ENCODE measurements around the gene SH3GLB1. TPM values are rescaled to one million over a fixed set of nuclear protein-coding genes. Genes with fewer than 3 reads are reported as not detected.

Gene SH3GLB1
- total RNA-seq, 1 experiment from 2014 or later, result 36.6 TPM

DNA sequence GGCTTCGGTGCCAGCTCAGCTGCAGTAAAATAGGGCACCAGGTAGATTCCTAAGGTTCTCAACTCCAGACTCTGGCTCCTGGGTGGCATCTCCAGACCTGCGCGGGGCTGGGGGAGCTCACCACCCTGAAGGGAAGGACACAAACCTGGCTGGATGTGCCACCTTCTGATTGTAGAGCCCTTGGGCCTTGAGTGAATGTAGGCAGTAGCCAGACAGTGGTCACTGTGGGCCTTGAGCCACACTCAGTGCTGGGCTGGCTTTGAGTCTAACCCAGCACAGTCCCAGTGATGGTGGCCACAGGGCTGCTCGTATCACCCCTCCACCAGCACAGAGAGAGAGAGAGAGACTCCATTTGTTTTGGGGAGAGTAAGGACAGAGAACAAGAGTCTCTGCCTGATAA is 38.0 kb upstream of the SH3GLB1 start:
- Histone ChIP-seq H3K18ac (ENCODE audit: insufficient read length, low read depth, low read length) (peak overlapping the region; percentile 17), H3K9ac (ENCODE audit: extremely low read depth, insufficient read length, low read length) (no peak overlapping the region), H3K27ac (ENCODE audit: insufficient read length, low read depth, low read length) (no peak overlapping the region), H3K56ac (ENCODE audit: insufficient read length, low read depth, low read length) (no peak overlapping the region), H2BK120ac (ENCODE audit: low read depth, low read length, poor library complexity, severe bottlenecking) (no peak overlapping the region), H4K8ac (replicated peaks; ENCODE audit: insufficient read length, low read depth, low read length) (no peak overlapping the region), H4K20me1 (ENCODE audit: control insufficient read depth, insufficient read depth, insufficient read length) (no peaks in the 10 kb centered on the region), H3K23ac (ENCODE audit: insufficient read length, low read depth, low read length) (no peak overlapping the region), H2AK5ac (ENCODE audit: insufficient read length, low read length) (no peak overlapping the region), H3K14ac (ENCODE audit: insufficient read depth, low read length) (no peak overlapping the region), H2BK5ac (ENCODE audit: insufficient read length, low read length) (no peak overlapping the region), H3K79me1 (ENCODE audit: insufficient read depth, low read depth, low read length, poor library complexity, severe bottlenecking) (no peaks in the 10 kb centered on the region), H2BK15ac (ENCODE audit: low read depth, low read length) (no peak overlapping the region), H3K79me2 (ENCODE audit: insufficient read depth, low read length) (no peaks in the 10 kb centered on the region), H4K5ac (ENCODE audit: insufficient read length, low read depth, low read length) (no peak overlapping the region), H3K4me1 (ENCODE audit: insufficient read depth, low read length) (no peaks in the 10 kb centered on the region), H3K27me3 (ENCODE audit: insufficient read depth, low read length) (no peaks in the 10 kb centered on the region), H3K4ac (ENCODE audit: low read depth, low read length) (no peak overlapping the region), H4K91ac (ENCODE audit: insufficient read length, low read depth, low read length) (no peak overlapping the region), H2BK20ac (ENCODE audit: low read depth, low read length, poor library complexity, severe bottlenecking) (no peak overlapping the region), H3K4me2 (ENCODE audit: insufficient read depth, insufficient read length, low read length) (no peak overlapping the region), H3K9me3 (ENCODE audit: control insufficient read depth, low read depth, low read length) (no peaks in the 10 kb centered on the region), H2BK12ac (ENCODE audit: insufficient read length, low read depth, low read length) (no peak overlapping the region), H3K23me2 (ENCODE audit: insufficient read length, low read depth, low read length, poor library complexity, severe bottlenecking) (no peaks in the 10 kb centered on the region), H3T11ph (ENCODE audit: low read length) (no peak overlapping the region), H2AFZ (ENCODE audit: low read length) (no peak overlapping the region)
- Mint-ChIP-seq H3K36me3 (ENCODE audit: insufficient read depth in 1 of 3, low read depth in 3 of 3) (peaks cover 0 to 1% (median 0%) of the 10 kb centered on the region in 3 experiments; a peak in 1 of 7 replicates), H3K4me3 (no peak overlapping the region), H3K27me3 (ENCODE audit: low read depth) (no peaks in the 10 kb centered on the region), H3K4me1 (no peaks in the 10 kb centered on the region), H3K9me3 (peaks cover 4 to 7% of the 10 kb centered on the region in 2 experiments; a peak in 3 of 5 replicates), H3K27ac (peak overlapping the region in 1 of 3 experiments; percentile 21; a peak in 1 of 7 replicates)
- TF ChIP-seq, protein P1, sequence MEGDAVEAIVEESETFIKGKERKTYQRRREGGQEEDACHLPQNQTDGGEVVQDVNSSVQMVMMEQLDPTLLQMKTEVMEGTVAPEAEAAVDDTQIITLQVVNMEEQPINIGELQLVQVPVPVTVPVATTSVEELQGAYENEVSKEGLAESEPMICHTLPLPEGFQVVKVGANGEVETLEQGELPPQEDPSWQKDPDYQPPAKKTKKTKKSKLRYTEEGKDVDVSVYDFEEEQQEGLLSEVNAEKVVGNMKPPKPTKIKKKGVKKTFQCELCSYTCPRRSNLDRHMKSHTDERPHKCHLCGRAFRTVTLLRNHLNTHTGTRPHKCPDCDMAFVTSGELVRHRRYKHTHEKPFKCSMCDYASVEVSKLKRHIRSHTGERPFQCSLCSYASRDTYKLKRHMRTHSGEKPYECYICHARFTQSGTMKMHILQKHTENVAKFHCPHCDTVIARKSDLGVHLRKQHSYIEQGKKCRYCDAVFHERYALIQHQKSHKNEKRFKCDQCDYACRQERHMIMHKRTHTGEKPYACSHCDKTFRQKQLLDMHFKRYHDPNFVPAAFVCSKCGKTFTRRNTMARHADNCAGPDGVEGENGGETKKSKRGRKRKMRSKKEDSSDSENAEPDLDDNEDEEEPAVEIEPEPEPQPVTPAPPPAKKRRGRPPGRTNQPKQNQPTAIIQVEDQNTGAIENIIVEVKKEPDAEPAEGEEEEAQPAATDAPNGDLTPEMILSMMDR (conservative IDR thresholded peaks at IDR 0.05), result no peak
- no CpG with 5 or more reads among the region's 4 CpGs for WGBS (ENCODE audit: extremely low coverage, insufficient read length, low lambda C conversion rate)
- DNase-seq, result no peak

All from H9 (cell line).